GM11168 (cell line): ENCODE measurements around the gene FSTL3.
"Not testable (repeated sequence)": the region's sequence is repeated elsewhere in the genome, so short reads cannot be mapped to it uniquely, and the experiment has no call there.

Experiments used
- in situ Hi-C: fragments of 300-500 bp; cut with MboI; formaldehyde crosslinking; loops from one replicate; pipeline ENCODE4 v1.12.0; 2022; ENCODE audit warnings: low sequenced_read_pairs; ENCODE audit not compliant: unreplicated experiment

The FSTL3 gene

DNA sequence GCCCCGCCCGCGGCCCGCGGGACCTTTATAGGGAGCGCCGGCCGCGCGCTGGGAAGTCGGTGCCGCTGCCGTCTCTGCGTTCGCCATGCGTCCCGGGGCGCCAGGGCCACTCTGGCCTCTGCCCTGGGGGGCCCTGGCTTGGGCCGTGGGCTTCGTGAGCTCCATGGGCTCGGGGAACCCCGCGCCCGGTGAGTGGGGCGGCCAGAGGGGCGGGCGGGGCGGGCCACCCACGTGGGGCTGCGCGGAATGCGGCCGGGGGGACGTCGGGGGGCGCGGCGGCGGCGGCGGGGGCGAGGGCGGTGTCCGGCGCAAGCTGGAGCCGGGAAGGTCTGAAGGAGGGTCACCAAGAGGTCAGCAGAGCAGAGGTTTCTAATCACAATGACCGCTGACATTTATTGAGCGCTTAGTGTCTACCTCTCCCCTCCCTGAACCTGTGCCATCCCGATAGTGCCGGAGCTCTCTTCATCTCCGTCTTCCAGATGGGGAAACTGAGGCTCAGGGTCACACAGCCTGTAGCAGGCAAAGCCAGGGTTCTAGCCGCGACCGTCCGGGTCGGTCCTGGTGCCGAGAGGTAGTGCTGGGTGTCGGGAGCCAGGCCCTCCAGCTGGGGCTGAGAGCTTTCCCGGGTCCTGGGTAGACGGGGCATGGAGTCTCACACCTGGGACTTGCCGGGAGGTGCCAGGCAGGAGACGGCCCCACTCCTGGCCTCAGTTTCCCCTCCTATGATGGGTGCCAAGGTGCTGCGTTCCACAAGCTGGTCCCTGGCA, at the start of gene FSTL3:
Gene FSTL3, plus strand, starts transcription at position 54 of the 767 bp plus-strand sequence. Its CDS starts 32 bp downstream, at position 86.
- in situ Hi-C loops, result no loop called here

DNA sequence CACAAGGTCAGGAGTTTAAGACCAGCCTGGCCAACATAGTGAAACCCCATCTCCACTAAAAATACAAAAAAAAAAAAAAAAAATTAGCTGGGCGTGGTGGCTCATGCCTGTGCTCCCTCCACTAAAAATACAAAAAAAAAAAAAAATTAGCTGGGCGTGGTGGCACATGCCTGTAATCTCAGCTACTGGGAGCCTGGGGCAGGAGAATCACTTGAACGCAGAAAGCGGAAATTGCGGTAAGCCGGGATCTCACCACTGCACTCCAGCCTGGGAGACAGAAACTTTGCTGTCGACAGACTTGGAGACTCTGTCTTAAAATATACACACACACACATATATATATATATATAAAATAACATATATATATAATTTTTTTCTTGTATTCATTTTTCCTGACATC, 49.6 kb upstream of the FSTL3 start:
- in situ Hi-C loops, result not testable (repeated sequence)

DNA sequence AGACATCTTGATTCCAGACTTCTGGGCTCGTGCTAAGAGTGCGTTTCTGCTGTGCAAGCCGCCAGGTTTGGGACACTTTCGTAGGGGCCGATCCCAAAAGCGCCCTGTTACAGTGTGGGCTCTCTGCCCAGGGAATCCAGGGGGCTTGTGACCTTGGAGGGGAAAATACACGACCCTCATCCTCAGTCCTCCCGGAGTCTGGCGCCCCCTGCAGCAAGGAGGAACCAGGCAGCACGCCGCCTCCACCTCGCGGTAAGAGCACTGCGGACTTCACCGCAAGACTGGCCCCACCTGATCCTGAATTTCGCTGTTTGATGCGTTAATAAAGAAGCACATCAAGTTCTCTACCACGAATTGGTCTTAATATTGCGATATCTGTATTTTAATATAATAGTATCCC, 48.0 kb upstream of the FSTL3 start:
- in situ Hi-C loops, result no loop called here

DNA sequence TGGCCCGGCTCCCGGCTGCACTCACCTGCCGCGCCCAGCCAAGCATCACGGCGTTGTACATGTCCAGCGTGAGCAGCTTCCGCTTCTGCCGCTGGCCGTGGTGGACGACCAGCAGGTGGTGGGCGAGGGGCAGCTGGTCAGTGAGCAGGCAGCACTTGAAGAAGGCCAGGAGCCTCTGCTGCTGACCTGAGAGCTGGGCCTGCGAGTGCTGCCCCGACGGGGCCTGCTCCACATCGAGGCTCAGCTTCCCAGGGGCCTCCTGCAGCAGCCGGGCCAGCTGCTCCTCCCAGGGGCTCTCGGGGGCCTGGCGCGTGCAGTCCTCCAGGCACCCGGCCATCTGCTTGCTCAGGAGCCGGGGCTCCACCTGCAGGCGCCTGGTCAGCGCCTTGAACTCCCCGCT, 46.7 kb upstream of the FSTL3 start:
- in situ Hi-C loops, result not testable (repeated sequence)

DNA sequence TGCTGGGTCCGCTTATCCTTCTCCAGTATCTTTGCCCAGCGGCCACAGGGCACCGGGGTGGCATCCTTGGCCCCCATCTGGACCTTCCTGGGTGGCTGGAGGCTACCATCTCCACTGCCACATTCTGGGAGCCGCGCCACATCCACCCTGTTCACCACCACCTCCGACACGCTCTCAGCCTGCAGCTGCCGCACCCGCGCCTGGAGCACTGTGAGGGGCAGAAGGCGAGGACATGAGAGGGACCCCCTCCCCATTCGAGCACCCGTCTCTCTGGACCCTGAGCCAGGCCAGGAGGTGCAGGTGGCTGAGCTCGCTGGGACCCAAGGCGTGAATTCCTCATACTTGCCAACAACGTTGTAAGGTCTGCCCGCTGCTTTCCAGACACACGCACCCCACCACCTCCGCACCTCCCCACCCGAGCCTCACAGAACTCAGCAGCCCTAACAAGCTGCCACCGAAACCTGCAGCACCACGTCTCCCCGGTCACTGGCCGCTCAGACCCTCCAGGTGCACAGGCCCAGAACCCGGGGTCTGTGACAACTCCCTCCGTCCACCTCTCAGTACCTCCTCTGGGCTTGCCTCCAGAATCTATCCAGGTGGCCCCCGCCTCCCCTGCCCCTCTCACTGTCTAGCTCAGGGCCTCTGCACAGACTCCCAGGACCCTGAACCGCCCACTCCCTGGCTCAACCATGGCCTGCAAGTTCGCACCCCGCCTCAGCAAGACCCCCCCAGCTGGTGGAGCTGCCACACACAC, 46.1 kb upstream of the FSTL3 start:
- in situ Hi-C loops, result no loop called here

DNA sequence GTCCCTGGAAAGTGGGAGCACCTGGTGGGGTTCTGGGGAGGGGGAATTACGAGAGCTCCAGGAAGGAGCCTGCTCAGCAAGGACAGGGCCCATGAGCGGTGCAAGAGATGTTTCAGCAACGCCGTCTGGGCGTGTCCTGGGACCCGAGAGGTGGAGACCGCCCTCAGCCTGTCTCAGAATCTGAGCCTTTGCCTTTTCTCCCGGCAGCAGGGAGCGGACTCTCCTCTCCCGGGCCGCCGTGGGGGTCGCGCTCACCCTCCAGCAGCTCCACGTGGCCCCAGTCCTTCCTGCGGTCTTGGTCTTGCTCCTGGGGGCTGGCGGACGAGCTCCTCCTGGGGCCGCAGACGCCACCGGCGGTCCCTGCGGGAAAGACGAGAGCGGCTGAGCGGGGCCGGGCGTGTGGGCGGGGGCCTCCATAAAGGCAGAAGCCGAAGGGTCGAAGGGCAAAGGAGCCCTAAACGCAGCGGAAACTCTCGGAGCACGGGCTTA, 43.6 kb upstream of the FSTL3 start:
- in situ Hi-C loops, result no loop called here

DNA sequence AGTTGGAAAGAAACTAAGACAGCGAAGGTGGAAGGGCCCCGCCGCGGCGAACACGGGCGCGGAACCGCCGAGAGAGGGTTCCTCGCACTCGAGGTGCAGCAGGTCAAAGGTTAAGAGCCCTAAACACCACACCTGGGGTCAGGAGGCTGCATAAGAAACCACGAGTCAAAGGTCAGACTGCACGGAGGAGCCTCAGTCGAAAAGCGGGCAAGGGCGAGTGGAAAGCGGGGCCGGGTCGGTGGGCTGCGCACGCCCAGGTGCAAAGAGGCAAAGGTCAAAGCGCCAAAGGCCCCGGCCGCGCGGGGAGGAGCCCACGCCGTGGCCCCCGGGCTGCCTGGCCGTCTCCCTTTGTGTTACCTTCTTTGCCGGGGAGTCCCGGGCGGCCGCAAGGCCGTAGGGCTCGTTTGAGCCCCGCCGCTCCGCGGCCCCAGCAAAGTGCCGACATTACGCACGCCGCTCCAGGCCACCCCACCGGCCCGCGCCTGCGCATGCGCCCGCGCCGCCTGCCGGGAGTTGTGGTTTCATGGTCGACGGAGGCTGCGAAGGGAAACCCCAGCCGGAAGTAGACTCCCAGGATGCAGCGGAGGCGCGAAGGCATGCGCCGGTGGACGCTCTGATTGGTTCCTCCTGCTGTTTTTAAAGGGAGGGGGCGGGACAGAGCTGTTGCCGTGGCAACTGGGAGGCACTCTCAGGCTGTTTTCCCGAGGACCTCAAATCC, 43.0 kb upstream of the FSTL3 start, which contains the start of gene POLRMT:
Gene POLRMT, minus strand, starts transcription at position 470 of the 718 bp plus-strand sequence. Its CDS starts 25 bp downstream, at position 445.
- in situ Hi-C loops, result no loop called here

DNA sequence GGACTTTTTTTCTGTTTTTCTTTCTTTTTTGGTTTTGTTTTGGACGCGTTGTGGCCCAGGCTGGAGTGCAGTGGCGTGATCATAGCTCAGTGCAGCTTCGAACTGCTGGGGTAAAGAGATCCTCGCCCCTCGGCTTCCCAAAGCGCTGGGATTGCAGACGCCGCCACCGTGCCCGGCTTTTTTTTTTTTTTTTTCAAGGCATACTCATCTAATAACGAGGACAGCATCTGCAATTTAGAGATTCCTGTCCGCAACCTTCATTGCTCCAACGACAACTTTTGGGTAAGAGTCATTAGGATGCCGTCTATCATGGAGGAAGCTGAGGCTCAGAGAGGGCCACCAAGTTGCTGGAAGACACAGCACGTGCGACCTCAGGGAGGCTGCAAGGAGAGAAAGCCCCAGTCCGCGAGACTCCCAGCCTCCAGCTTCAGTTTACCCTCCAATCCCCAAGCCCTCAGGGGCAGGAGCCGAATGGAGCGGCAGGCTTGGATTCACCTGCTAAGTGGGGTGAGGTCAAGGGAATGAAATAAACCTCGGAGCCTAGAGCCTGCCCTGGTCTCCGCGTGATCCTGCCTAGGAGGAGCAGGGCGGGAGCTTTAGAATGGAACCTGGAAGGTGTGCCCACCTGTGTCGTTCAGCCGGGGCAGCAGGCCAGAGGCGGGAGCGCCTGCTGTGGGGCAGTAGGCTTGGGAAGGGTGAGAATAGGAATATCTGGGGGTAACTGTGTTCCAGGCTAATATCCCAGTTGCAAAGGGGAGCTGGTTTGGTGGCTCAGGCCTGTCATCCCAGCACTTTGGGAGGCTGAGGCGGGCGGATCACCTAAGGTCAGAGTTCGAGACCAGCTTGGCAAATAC, 42.2 kb upstream of the FSTL3 start:
- in situ Hi-C loops, result no loop called here

DNA sequence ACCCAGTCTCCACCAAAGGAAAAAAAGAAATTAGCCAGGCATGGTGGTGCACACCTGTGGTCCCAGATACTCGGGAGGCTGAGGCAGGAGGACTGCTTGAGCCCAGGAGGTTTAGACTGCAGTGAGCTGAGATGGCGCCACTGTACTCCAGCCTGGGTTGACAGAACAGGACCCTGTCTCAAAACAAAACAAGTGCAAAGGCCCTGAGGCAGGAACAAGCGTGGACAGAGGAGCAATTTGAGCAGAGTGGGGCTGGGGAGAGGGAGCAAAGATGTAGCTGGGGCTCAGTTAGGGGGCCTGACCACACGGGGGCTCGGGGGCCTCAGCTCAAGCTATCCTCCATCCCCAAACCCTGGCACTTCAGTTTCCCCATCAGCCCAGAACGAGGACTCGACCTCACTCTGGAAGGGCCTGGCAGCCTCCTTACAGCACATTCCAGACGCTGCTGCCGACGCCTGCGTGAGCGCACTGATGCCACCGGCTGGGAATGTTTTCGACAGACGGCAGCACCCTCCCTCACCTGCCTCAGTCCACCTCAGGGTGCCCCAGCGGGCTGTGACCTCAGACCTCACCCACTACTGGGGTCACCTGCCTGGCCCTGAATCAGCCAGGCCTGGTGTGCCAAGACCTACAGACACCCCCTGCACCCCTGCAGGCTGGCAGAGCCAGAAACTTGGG, 41.1 kb upstream of the FSTL3 start:
- in situ Hi-C loops, result no loop called here

DNA sequence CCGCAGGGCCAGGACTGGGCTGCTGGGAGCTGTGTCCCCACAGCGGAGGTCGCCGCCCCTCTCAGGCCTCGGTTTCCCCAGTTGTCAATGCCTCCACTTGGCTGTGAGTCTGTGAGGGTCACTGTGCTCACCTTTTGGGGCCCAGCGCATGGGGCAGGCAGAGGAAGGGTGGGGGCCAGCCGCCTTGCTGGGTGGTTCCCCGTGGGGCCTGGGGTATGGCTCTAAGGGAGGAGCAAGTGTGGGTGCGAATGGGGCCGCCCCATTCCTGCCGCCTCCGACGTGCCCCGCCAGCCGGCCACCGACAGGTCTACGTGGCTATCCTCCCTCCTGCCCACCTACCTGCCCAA, 37.3 kb upstream of the FSTL3 start:
- in situ Hi-C loops, result no loop called here

DNA sequence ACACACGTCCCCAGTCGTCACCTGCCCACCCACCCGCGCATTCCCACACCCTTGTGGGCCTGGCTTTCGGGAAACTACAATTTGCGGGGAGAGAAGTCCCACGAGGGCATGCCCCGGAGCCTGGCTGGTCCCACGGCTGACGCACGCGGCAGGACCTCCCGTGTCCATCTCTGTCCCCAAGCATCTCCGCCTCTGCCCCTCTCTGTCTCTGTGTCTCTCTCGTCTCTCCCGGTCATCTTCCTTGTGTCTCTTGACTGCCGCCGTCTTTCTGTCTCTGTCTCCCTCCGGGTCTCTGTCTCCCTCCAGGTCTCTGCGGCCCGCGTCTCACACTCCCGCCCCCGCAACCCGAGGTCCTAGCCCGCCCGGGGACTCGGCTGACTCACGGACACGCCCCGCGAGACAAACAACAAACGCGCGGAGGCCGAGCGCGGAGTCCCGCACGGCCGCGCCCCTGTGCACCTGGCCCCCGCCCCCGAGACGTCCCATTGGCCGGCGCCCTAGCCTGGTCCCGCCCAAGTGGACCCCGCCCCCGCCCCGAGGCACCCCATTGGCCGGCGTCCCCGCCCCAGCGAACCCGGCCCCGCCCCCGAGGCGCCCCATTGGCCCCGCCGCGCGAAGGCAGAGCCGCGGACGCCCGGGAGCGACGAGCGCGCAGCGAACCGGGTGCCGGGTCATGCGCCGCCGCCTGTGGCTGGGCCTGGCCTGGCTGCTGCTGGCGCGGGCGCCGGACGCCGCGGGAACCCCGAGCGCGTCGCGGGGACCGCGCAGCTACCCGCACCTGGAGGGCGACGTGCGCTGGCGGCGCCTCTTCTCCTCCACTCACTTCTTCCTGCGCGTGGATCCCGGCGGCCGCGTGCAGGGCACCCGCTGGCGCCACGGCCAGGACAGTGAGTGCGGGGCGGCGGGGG, 36.7 kb upstream of the FSTL3 start, which contains the start of gene FGF22:
Gene FGF22, plus strand, starts transcription at position 627 of the 908 bp plus-strand sequence. Its CDS starts 47 bp downstream, at position 674.
- in situ Hi-C loops, result no loop called here

DNA sequence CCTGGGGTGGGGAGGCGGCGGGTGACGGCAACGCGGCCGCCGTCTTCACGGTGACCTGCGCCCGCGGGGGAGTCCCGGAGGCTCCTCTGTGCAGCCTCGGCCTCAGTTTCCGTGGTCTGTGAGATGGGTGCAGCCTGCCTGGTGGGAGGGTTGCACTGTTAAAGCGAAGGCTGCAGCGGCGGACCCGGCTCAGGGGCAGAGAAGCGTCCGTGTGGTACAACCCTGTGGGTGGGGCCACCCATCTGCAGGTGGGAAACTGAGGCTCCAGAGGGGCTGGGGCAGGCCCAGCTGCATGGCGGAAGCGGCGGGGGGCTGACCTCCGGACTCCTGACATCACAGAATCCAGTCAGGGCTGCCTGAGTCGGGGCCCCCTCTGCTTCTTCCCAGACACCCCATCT, 36.0 kb upstream of the FSTL3 start:
- in situ Hi-C loops, result no loop called here

DNA sequence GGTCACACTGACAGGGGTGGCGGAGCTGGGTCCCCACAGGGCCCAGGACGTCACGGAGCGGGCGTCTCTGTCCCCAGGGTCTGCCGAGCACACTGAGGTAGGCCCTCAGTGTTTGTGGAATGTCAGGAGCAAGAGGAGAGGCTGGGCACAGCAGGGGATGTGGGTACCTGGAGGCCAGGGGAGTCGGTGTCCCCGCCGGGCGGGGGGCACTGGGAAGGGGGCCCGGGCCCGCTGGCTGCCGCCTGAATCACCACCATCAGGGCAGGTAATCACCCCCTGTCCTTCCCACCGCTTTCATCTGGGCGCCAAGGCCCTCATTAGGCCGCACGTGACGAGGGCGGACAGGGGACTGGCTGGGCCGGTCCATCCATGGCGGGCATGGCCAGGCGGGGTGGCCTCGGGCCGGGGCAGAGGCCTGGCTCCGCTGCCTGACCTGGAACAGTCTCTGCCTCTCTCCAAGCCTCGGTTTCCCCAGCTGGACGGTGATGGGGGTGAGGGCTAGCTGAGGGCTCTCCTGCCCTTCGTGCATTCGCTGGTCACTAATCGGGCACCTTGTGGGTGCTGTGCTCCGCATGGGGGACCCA, 35.5 kb upstream of the FSTL3 start:
- in situ Hi-C loops, result no loop called here

DNA sequence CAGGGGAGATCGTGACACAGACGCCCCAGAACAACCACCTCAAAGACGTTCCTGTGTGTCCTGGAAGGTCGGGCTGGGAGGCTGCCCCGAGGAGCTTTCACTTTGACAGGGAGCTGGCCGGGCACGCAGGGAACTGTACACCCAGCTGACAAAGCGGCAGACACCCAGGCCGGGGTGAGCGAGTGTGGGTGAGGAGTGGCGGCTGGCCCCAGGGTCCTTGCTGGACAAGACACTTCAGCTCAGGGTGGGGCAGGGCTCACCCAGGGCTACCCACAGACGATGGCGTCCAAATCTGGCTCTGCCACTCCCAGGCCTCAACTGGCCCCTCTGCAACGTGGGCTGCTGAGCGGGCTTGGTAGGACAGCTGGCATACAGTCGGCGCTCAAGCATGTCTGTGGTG, 34.5 kb upstream of the FSTL3 start:
- in situ Hi-C loops, result no loop called here

DNA sequence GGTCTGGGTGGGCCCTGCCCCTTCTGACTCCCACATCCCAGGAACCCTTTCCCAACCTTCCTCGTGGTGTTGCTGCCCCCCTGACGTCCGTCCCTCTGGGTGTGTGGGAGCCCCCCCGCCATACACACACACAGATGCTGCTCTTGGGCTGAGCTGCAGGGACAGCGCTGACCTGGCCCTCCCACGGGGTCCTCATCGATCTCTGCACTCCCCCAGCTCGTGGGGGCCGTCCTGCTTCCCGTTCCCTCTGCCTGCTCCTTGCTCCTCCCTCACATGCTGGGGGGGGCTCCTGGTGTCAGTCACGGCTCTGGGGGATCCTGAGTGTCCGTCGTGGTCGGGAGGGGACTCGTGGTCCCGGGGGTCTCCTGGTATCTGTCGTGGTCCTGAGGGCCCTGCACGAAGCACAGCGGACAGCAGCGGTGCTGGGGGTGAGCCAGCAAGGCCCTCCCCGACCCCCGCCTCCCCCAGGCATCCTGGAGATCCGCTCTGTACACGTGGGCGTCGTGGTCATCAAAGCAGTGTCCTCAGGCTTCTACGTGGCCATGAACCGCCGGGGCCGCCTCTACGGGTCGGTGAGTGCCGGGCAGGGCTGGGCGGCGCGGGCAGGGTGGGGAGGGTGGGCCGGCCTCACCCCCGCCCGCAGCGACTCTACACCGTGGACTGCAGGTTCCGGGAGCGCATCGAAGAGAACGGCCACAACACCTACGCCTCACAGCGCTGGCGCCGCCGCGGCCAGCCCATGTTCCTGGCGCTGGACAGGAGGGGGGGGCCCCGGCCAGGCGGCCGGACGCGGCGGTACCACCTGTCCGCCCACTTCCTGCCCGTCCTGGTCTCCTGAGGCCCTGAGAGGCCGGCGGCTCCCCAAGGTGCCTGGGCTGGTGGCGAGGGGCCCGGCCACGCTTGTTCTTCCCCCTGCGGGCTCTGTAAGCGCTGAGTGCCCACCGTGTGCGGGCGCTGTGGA, 33.1 kb upstream of the FSTL3 start:
- in situ Hi-C loops, result no loop called here

DNA sequence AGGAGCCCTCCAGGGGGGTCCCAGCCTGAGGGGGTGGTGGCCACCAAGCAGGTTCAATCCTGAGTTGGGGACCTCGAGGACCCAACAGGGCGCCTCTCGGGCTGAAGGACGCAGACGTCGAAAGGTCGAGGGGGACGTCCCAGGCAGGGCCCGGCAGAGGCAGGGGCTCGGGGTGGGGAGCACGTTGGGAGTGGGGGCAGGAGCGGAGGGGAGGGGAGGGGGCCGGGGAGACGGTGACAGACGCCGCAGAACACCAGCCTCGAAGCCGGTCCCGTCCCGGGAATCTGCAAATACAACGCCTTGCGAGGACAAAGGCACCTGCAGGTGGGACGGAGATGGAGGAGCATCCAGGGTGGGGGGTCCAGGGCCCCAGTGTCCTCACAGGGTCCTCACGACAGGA, 32.5 kb upstream of the FSTL3 start:
- in situ Hi-C loops, result no loop called here

DNA sequence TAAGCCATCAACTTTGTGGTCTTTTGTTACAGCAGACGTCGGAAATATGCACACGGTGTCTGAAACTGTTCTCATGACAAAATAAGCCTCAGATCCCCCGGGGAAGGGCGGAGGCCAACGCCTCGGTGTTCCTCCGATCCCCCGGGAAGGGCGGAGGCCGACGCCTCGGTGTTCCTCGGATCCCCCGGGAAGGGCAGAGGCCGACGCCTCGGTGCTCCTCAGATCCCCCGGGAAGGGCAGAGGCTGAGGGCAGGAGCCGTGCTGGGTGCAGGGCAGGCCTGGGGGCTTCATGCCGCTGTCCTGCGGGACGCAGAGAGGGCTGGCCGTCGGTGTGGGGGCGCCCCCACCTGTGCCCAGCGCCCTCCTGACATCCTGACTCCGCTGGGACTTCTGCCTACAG, 31.8 kb upstream of the FSTL3 start:
- in situ Hi-C loops, result no loop called here
